GM18502 (cell line): ENCODE measurements around the gene MTREX.

Experiments
- ATAC-seq: cut with Tn5 transposase; IDR thresholded peaks from one replicate; pipeline ENCODE4 v1.9.1; 2021; ENCODE audit warnings: mild to moderate bottlenecking; ENCODE audit not compliant: unreplicated experiment, poor library complexity

MTREX gene

GRCh38 chr5:55418994-55419968 lies 111.5 kb downstream of the MTREX start:
- no peak for ATAC-seq

- ATAC-seq, result no peak
These were observed 113.3 kb downstream of the MTREX start for GRCh38 chr5:55421074-55421529.

- ATAC-seq, result no peak
These were observed 118.7 kb downstream of the MTREX start for GRCh38 chr5:55426455-55426854.

- ATAC-seq, result no peak
These were observed 119.4 kb downstream of the MTREX start for GRCh38 chr5:55427157-55427556.

GRCh38 chr5:55429221-55429612 lies 121.4 kb downstream of the MTREX start:
- ATAC-seq, result no peak

- ATAC-seq, result no peak
These were observed 121.9 kb downstream of the MTREX start for GRCh38 chr5:55429613-55430253.

- ATAC-seq, result no peak
These were observed 124.8 kb downstream of the MTREX start for GRCh38 chr5:55432549-55432948.

- no peak for ATAC-seq
These were observed 129.7 kb downstream of the MTREX start for GRCh38 chr5:55437452-55437851.

- no peak for ATAC-seq
These were observed 130.0 kb downstream of the MTREX start for GRCh38 chr5:55437859-55438206.

GRCh38 chr5:55438998-55439397 lies 131.2 kb downstream of the MTREX start:
- no peak for ATAC-seq

GRCh38 chr5:55440188-55440646 lies 132.4 kb downstream of the MTREX start:
- no peak for ATAC-seq

GRCh38 chr5:55441107-55441771 lies 133.4 kb downstream of the MTREX start:
- ATAC-seq, result no peak

- no peak for ATAC-seq
These were observed 134.2 kb downstream of the MTREX start for GRCh38 chr5:55441954-55442353.

- no peak for ATAC-seq
These were observed 138.0 kb downstream of the MTREX start for GRCh38 chr5:55445791-55446190.

- no peak for ATAC-seq
These were observed 139.0 kb downstream of the MTREX start for GRCh38 chr5:55446640-55447351.

GRCh38 chr5:55450050-55450765 lies 142.4 kb downstream of the MTREX start:
- ATAC-seq, result no peak

GRCh38 chr5:55451976-55452375 lies 144.2 kb downstream of the MTREX start:
- no peak for ATAC-seq

GRCh38 chr5:55453211-55453610 lies 145.4 kb downstream of the MTREX start:
- no peak for ATAC-seq

GRCh38 chr5:55454282-55454681 lies 146.5 kb downstream of the MTREX start:
- no peak for ATAC-seq
